H54 (cell line): ENCODE results near the gene LRRC4C.

Source experiments
- DNase-seq: peaks from one replicate; pipeline ENCODE4 v3.0.0; 2011; ENCODE audit warnings: low spot score, mixed read lengths; ENCODE audit not compliant: insufficient read length
- FAIRE-seq: peaks from 3 replicates; lab custom pipeline; 2011; peaks lifted over from hg19 to GRCh38; lab: Jason Lieb, UNC
- POLR2A ChIP-seq: IDR thresholded peaks from 2 replicates; pipeline ENCODE4 v1.6.1; 2011; ENCODE audit warnings: low read depth, mild to moderate bottlenecking, low read length

LRRC4C gene

GRCh38 chr11:40160418-40160817 is 1299.0 kb downstream of the LRRC4C start:
- no peak for DNase-seq
- no peak for FAIRE-seq
- TF ChIP-seq POLR2A, result no peak

GRCh38 chr11:40149721-40150120 is 1309.7 kb downstream of the LRRC4C start:
- DNase-seq (no peak), FAIRE-seq (no peak)
- TF ChIP-seq POLR2A, result no peak

- TF ChIP-seq POLR2A, result no peak
- FAIRE-seq, result no peak
- no peak for DNase-seq
Observed at GRCh38 chr11:40140560-40140959, 1318.9 kb downstream of the LRRC4C start.

GRCh38 chr11:40139536-40139935 is 1319.9 kb downstream of the LRRC4C start:
- no peak for TF ChIP-seq POLR2A
- FAIRE-seq (no peak), DNase-seq (no peak)

GRCh38 chr11:40139066-40139465 is 1320.4 kb downstream of the LRRC4C start:
- no peak for TF ChIP-seq POLR2A
- DNase-seq (no peak), FAIRE-seq (no peak)

GRCh38 chr11:40134820-40135570 is 1324.5 kb downstream of the LRRC4C start:
- DNase-seq, result no peak
- FAIRE-seq, result no peak
- no peak for TF ChIP-seq POLR2A

GRCh38 chr11:40133498-40133897 is 1326.0 kb downstream of the LRRC4C start:
- no peak for TF ChIP-seq POLR2A
- no peak for FAIRE-seq

GRCh38 chr11:40132912-40133311 is 1326.5 kb downstream of the LRRC4C start:
- no peak for TF ChIP-seq POLR2A
- FAIRE-seq (no peak), DNase-seq (no peak)

More at GRCh38 chr11:40133498-40133897, 1326.0 kb downstream of the LRRC4C start:
- DNase-seq, result no peak

- DNase-seq (no peak), FAIRE-seq (no peak)
- no peak for TF ChIP-seq POLR2A
Observed at GRCh38 chr11:40130427-40130826, 1329.0 kb downstream of the LRRC4C start.

GRCh38 chr11:40129266-40129665 is 1330.2 kb downstream of the LRRC4C start:
- no peak for DNase-seq
- peak; percentile 30 for FAIRE-seq
- TF ChIP-seq POLR2A, result no peak

- FAIRE-seq, result no peak
- TF ChIP-seq POLR2A, result no peak
- DNase-seq, result no peak
Observed at GRCh38 chr11:40125054-40125453, 1334.4 kb downstream of the LRRC4C start.

GRCh38 chr11:40119661-40120060 is 1339.8 kb downstream of the LRRC4C start:
- DNase-seq, result no peak
- FAIRE-seq, result no peak
- no peak for TF ChIP-seq POLR2A

- TF ChIP-seq POLR2A, result no peak
- DNase-seq (no peak), FAIRE-seq (no peak)
Observed at GRCh38 chr11:40118780-40119179, 1340.7 kb downstream of the LRRC4C start.

GRCh38 chr11:40118026-40118425 is 1341.4 kb downstream of the LRRC4C start:
- DNase-seq, result no peak
- FAIRE-seq, result no peak
- TF ChIP-seq POLR2A, result no peak

GRCh38 chr11:40104941-40105550 is 1354.4 kb downstream of the LRRC4C start:
- TF ChIP-seq POLR2A, result no peak

More at GRCh38 chr11:40104941-40105550, 1354.4 kb downstream of the LRRC4C start:
- FAIRE-seq, result no peak
- no peak for DNase-seq
